ENCODE measurements around the gene EBPL. TPM values are rescaled to one million over a fixed set of nuclear protein-coding genes. Genes with fewer than 3 reads are reported as not detected.

Gene EBPL
- total RNA-seq, 5 donors from 2014 or later (not counting 1 experiment from before 2014, with no cell fraction given) = 15.7 to 32.3 (median 22.7) TPM

Other genes with a start within 250 kb of the EBPL start
- 1 to 10 TPM; 3.4 to 5.9 (median 5.0) TPM for gene CAB39L, start 247.4 kb downstream of the EBPL start, total RNA-seq
- gene SETDB2, start 247.2 kb downstream of the EBPL start, total RNA-seq = 10 to 100 TPM; 20.0 to 22.2 (median 21.1) TPM
- gene PHF11, start 195.5 kb downstream of the EBPL start, total RNA-seq = 100 to 1,000 TPM in 3 of 5 donors, 10 to 100 TPM in 2; 94.0 to 119 (median 113) TPM
- 10 to 100 TPM; 15.9 to 23.9 (median 18.9) TPM for gene RCBTB1, start 105.9 kb downstream of the EBPL start, total RNA-seq
- gene ARL11, start 63.0 kb downstream of the EBPL start, total RNA-seq = 1 to 10 TPM in 2 of 5 donors, under 1 TPM in 3; 0.12 to 1.9 (median 0.53) TPM
- 10 to 100 TPM; 19.6 to 22.3 (median 21.4) TPM for gene KPNA3, start 101.2 kb upstream of the EBPL start, total RNA-seq
- 1 to 10 TPM; 1.6 to 4.7 (median 3.2) TPM for gene SPRYD7, start 244.9 kb upstream of the EBPL start, total RNA-seq

Measured in T-cell (primary cell).